CD14-positive monocyte (primary cell): ENCODE measurements around the gene NPAS2. TPM values are rescaled to one million over a fixed set of nuclear protein-coding genes. Genes with fewer than 3 reads are reported as not detected.

Experiments used
- DNase-seq, 3 donors: peaks; one replicate each; pipeline ENCODE4 v3.0.0-alpha.2; 2011 to 2022
- H2AFZ ChIP-seq: 2 replicates; pipeline ENCODE4 v1.6.0; 2012; ENCODE audit warnings: mild to moderate bottlenecking, low read depth, low read length, inconsistent platforms; ENCODE audit not compliant: insufficient read depth, poor library complexity, severe bottlenecking
- H3K27ac ChIP-seq, 2 donors: 1 replicate in 1 of 2; 2 replicates in 1 of 2; pipeline ENCODE4 v1.5.1; 2012 to 2013; ENCODE audit warnings: low read length in 2 of 2, control low read depth in 1 of 2, inconsistent platforms in 1 of 2, low read depth in 1 of 2, mild to moderate bottlenecking in 1 of 2
- H3K27me3 ChIP-seq, 2 donors: one replicate each; pipeline versions ENCODE4 v1.6.0 to v1.6.1; 2011 to 2013; ENCODE audit warnings: low read length in 2 of 2; ENCODE audit not compliant: control insufficient read depth in 2 of 2, insufficient read depth in 2 of 2
- H3K36me3 ChIP-seq, 2 donors: replicated peaks in 1 of 2; 1 replicate in 1 of 2; 2 replicates in 1 of 2; pipeline versions ENCODE4 v1.5.1 to v1.6.1; 2012 to 2013; ENCODE audit warnings: low read length in 2 of 2, control low read depth in 1 of 2, inconsistent platforms in 1 of 2, mild to moderate bottlenecking in 1 of 2; ENCODE audit not compliant: insufficient read depth in 2 of 2, control insufficient read depth in 1 of 2
- H3K4me1 ChIP-seq, 2 donors: 1 replicate in 1 of 2; 2 replicates in 1 of 2; pipeline versions ENCODE4 v1.5.1 to v1.6.1; 2012 to 2013; ENCODE audit warnings: low read length in 2 of 2, control low read depth in 1 of 2, inconsistent platforms in 1 of 2, mild to moderate bottlenecking in 1 of 2, moderate library complexity in 1 of 2; ENCODE audit not compliant: insufficient read depth in 2 of 2, control insufficient read depth in 1 of 2
- H3K4me2 ChIP-seq: replicated peaks from 2 replicates; pipeline ENCODE3; 2012; ENCODE audit warnings: low read length, moderate library complexity, mild to moderate bottlenecking; ENCODE audit not compliant: poor library complexity, severe bottlenecking; ENCODE audit errors: extremely low read depth
- H3K4me3 ChIP-seq, 3 experiments: fragments of 200-600 bp in 1 of 3; sonication (generic) in 1 of 3; replicated peaks in 1 of 3; 1 replicate in 2 of 3; 2 replicates in 1 of 3; pipeline ENCODE4 v1.5.1; 2011 to 2013; ENCODE audit warnings: low read length in 3 of 3, mild to moderate bottlenecking in 3 of 3, control low read depth in 2 of 3, low read depth in 2 of 3, inconsistent platforms in 1 of 3, moderate library complexity in 1 of 3
- H3K79me2 ChIP-seq: 2 replicates; pipeline ENCODE4 v1.6.0; 2012; ENCODE audit warnings: mild to moderate bottlenecking, control low read depth, inconsistent platforms, low read length, moderate library complexity; ENCODE audit not compliant: insufficient read depth
- H3K9ac ChIP-seq: 2 replicates; pipeline ENCODE4 v1.6.0; 2017; ENCODE audit warnings: low read length, mild to moderate bottlenecking; ENCODE audit not compliant: insufficient read depth, poor library complexity, severe bottlenecking
- H3K9me3 ChIP-seq, 2 donors: replicated peaks in 1 of 2; 1 replicate in 1 of 2; 2 replicates in 1 of 2; pipeline versions ENCODE4 v1.5.1 to v1.6.1; 2012 to 2013; ENCODE audit warnings: low read length in 2 of 2, control low read depth in 1 of 2; ENCODE audit not compliant: control insufficient read depth in 1 of 2, insufficient read depth in 1 of 2
- H4K20me1 ChIP-seq: 2 replicates; pipeline ENCODE4 v1.6.0; 2012; ENCODE audit warnings: mild to moderate bottlenecking, low read length, control low read depth, moderate library complexity; ENCODE audit not compliant: insufficient read depth
- H3K27ac Mint-ChIP-seq, 7 donors: one replicate each; pipeline ENCODE4 v1.8.0; 2020; ENCODE audit warnings: mild to moderate bottlenecking in 7 of 7, mixed read lengths in 7 of 7, moderate library complexity in 6 of 7, inconsistent platforms in 2 of 7
- H3K27me3 Mint-ChIP-seq, 3 donors: one replicate each; pipeline ENCODE4 v1.8.0; 2021 to 2022; ENCODE audit warnings: low read depth in 3 of 3, mild to moderate bottlenecking in 3 of 3, mixed read lengths in 3 of 3, moderate library complexity in 3 of 3, inconsistent platforms in 1 of 3
- H3K36me3 Mint-ChIP-seq, 2 donors: one replicate each; pipeline ENCODE4 v1.8.0; 2020; ENCODE audit warnings: mixed read lengths in 2 of 2, inconsistent platforms in 1 of 2, mild to moderate bottlenecking in 1 of 2
- H3K4me1 Mint-ChIP-seq: one replicate; pipeline ENCODE4 v1.8.0; 2020; ENCODE audit warnings: mild to moderate bottlenecking, mixed read lengths
- H3K4me3 Mint-ChIP-seq, 2 donors: one replicate each; pipeline ENCODE4 v1.8.0; 2020; ENCODE audit warnings: mild to moderate bottlenecking in 2 of 2, mixed read lengths in 2 of 2, moderate library complexity in 1 of 2
- H3K9me3 Mint-ChIP-seq, 7 donors: one replicate each; pipeline ENCODE4 v1.8.0; 2020 to 2022; ENCODE audit warnings: mixed read lengths in 7 of 7, mild to moderate bottlenecking in 6 of 7, moderate library complexity in 6 of 7, inconsistent platforms in 2 of 7
- CTCF ChIP-seq: fragments of 200-600 bp; IDR thresholded peaks from one replicate; pipeline ENCODE4 v1.8.0; 2022; ENCODE audit warnings: antibody characterized with exemption, mild to moderate bottlenecking
- WGBS: methylation state at CpG from one replicate; pipeline ENCODE4 v1.1.5; 2013; ENCODE audit warnings: missing lambda C conversion rate; ENCODE audit not compliant: insufficient coverage; 5-methylcytosine and 5-hydroxymethylcytosine counted together
- intact Hi-C, 2 donors: fragments of 100-400 bp; cut with micrococcal nuclease; formaldehyde crosslinking; loops; one replicate each; pipeline versions ENCODE4 v1.15.0 to v1.15.1; 2023
- polyA plus RNA-seq, 3 donors: library from polyadenylated mRNA; depleted of rRNA in 1 of 3; unstranded in 2 of 3; stranded (reverse) in 1 of 3; fragments of 300-500 nt in 2 of 3; fragments of >200 nt in 1 of 3; fragmentation: Illumina TruSeq in 2 of 3; gene quantifications; 1 replicate in 2 of 3; 2 replicates in 1 of 3; pipeline ENCODE4 v1.2.3, GENCODE V29; 2012 to 2021

Gene NPAS2
- polyA plus RNA-seq, 3 donors, result not detected

DNA sequence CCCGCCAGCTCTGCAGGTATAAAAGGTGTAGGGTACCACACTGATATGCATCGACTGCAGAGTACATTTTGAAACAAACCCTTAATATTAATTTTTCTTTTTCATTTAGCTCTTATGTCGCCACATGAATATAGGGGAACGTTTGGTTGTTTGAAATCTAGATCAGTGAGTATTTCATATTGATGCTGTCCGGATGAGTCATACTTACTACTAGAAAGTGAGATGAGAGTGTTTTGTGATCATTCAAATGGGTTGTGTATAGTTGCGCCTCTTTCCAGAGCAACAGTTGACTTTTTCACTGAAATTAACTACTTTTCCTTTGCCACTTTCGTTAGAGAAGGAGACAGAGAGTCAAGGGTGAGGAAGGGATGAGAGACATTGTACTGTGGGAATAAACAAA, 24.6 kb downstream of the NPAS2 start:
- Histone ChIP-seq H3K27me3 (no peaks in the 10 kb centered on the region), H2AFZ (no peak overlapping the region), H3K79me2 (no peaks in the 10 kb centered on the region), H3K4me3 (no peak overlapping the region), H3K9me3 (no peaks in the 10 kb centered on the region), H3K27ac (no peak overlapping the region), H3K4me2 (no peak overlapping the region), H4K20me1 (no peaks in the 10 kb centered on the region), H3K9ac (no peak overlapping the region), H3K4me1 (no peaks in the 10 kb centered on the region), H3K36me3 (no peaks in the 10 kb centered on the region)
- H3K9me3 Mint-ChIP-seq, result peaks cover 0 to 3% (median 1%) of the 10 kb centered on the region in 7 donors
- intact Hi-C loops, result no loop called here
- no peak overlapping the region for H3K27ac Mint-ChIP-seq
- no peak for DNase-seq
- peaks cover 8 to 30% (median 10%) of the 10 kb centered on the region in 3 donors for H3K27me3 Mint-ChIP-seq
- H3K4me1 Mint-ChIP-seq, result no peaks in the 10 kb centered on the region
- H3K4me3 Mint-ChIP-seq, result no peak overlapping the region
- 80% methylated on average over 1 of the region's 7 CpGs for WGBS
- TF ChIP-seq CTCF, result no peak
- H3K36me3 Mint-ChIP-seq, result no peaks in the 10 kb centered on the region

DNA sequence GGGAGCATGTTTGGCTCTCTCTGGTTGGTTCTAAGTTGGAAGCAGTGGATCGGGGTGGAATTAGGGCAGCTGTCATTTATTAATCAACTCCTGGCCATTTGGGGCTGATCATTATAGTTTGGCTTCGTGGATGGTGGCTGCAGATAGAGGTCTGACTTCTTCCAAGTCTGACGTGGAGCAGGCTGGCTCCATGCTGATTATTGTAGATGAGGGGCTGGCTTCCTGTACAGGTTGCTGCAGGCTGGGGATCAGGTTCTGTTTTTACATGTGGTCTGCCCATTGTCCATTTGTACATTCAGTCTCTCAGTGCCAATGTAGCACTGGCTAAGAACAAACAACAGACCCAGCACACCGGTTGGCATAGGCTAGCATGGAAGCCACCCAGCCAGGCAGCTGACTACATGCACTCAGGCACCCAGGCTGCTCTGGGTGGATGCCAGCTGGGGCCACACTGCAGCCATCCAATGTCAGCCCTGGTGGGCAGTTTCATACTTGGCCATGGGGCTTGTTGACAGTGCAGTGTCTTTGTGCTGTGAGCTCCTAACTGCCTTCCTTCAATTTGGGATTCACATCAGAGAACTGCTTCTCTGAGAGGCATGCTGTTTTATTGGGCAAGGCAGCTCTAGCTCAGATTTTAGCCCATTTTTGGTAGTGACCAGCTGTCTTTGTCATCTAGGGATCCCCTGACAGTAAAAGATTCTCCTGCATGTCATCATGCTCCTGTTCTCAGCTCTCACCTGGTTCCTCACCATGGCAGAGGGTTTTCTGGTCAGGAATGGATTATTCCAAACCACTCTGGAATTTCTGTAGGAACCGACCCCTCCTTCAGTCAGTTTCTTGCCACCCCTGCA, 25.4 kb downstream of the NPAS2 start:
- peak overlapping the region in 1 of 2 donors; percentile 26 for H3K4me3 Mint-ChIP-seq

More for the DNA sequence above, 25.4 kb downstream of the NPAS2 start:
- no peaks in the 10 kb centered on the region for H3K4me1 ChIP-seq
- TF ChIP-seq CTCF, result no peak
- no peak overlapping the region for H3K27ac ChIP-seq
- H4K20me1 ChIP-seq, result no peaks in the 10 kb centered on the region
- Mint-ChIP-seq H3K27me3 (peaks cover 9 to 31% (median 10%) of the 10 kb centered on the region in 3 donors), H3K36me3 (no peaks in the 10 kb centered on the region), H3K27ac (no peak overlapping the region), H3K9me3 (peaks cover 0 to 4% (median 3%) of the 10 kb centered on the region in 7 donors), H3K4me1 (no peaks in the 10 kb centered on the region)
- H3K9ac ChIP-seq, result no peak overlapping the region
- H3K9me3 ChIP-seq, result no peaks in the 10 kb centered on the region
- H3K27me3 ChIP-seq, result no peaks in the 10 kb centered on the region
- H3K79me2 ChIP-seq, result no peaks in the 10 kb centered on the region
- H3K4me2 ChIP-seq, result no peak overlapping the region
- intact Hi-C loops, result no loop called here
- no peaks in the 10 kb centered on the region for H3K36me3 ChIP-seq
- no peak for DNase-seq
- WGBS, result 93% methylated on average over 5 of the region's 5 CpGs
- no peak overlapping the region for H2AFZ ChIP-seq
- no peak overlapping the region for H3K4me3 ChIP-seq
